ENCODE measurements around the gene SF3A2.

GRCh38 chr19:2221250-2221831 lies 15.3 kb upstream of the SF3A2 start:
- TF ChIP-seq PATZ1 (CRISPR knock-in tag; IDR thresholded peaks at IDR 0.05; ENCODE audit: borderline replicate concordance), result no peak
- TF ChIP-seq ARNTL (CRISPR knock-in tag; IDR thresholded peaks at IDR 0.05; ENCODE audit: borderline replicate concordance, low read depth), result no peak
- no peak for TF ChIP-seq BACH2 (CRISPR knock-in tag; IDR thresholded peaks at IDR 0.05; ENCODE audit: borderline replicate concordance)
- TF ChIP-seq ZNF70 (CRISPR knock-in tag; IDR thresholded peaks at IDR 0.05), result no peak
- no peak for TF ChIP-seq ZFP30 (CRISPR knock-in tag; IDR thresholded peaks at IDR 0.05)
- no peak for TF ChIP-seq ZNF8 (CRISPR knock-in tag; IDR thresholded peaks at IDR 0.05)
- TF ChIP-seq POU6F1 (CRISPR knock-in tag; IDR thresholded peaks at IDR 0.05; ENCODE audit: borderline replicate concordance, low read depth), result no peak
- TF ChIP-seq RARB (CRISPR knock-in tag; IDR thresholded peaks at IDR 0.05), result no peak
